NCI-H460 (cell line): ENCODE results near the gene CD164L2. TPM values are rescaled to one million over a fixed set of nuclear protein-coding genes. Genes with fewer than 3 reads are reported as not detected.

Experiments used
- DNase-seq: peaks from one replicate; pipeline ENCODE4 v3.0.0-alpha.2; 2016; ENCODE audit warnings: low read depth; ENCODE audit errors: extremely low read depth
- total RNA-seq: library from RNA; depleted of rRNA; stranded (reverse); fragments of >200 nt; shearing (Covaris generic); gene quantifications from 2 replicates; pipeline ENCODE4 v1.2.3, GENCODE V29; 2014

CD164L2 gene
- total RNA-seq, 1 experiment from 2014 or later: not detected

DNA sequence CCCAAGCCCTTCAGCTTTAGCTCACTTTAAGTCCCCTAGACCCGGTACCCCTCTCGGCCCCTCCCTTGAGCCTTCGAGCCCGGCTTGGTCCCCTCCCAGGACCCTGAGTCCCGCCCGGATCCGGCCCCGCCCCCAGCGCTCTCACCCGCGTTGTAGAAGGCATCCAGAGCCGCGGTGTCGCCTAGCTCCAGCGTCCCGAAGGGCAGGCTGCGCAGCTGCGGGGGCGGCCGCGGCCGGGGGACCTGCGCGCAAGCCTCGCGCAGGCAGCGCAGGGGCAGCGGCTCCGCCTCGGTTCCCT lies 17.1 kb downstream of the CD164L2 start:
- DNase-seq: peak; percentile 59

DNA sequence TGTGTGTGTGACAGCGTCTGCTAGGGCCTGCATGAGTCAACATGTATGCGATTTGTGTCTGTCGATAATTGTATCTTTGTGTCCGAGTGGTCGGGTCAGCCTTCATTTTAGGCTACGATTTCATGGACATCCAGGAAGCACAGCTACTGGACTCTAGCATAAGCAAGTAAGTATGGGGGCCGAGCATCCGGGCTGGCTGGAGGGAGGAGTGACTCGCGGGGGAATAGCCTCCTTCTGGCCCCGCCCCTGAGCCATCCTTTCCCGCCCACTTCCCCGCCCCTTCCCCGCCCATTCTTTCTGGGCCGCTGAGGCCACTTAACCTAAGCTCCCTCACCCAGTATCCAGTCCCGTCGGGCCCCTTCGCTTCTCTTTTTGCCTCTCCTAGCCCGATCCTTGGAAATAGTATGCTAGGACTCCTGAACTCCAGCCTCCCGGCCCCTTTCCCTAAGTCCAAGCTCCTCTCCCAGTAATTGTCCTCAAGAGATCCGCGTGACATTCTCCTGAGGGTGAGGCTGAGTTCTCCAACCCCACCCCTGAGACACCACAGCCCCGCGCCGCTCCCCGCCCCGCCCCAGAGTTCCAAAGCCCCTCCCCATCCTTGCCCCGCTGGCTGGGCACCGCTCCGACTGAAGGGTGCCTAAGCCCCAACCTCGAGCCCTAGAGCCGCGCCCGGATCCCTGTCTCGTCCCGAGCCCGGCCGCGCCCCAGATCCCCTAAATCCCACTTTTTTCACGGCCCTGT lies 17.6 kb downstream of the CD164L2 start:
- DNase-seq: peak; percentile 81

DNA sequence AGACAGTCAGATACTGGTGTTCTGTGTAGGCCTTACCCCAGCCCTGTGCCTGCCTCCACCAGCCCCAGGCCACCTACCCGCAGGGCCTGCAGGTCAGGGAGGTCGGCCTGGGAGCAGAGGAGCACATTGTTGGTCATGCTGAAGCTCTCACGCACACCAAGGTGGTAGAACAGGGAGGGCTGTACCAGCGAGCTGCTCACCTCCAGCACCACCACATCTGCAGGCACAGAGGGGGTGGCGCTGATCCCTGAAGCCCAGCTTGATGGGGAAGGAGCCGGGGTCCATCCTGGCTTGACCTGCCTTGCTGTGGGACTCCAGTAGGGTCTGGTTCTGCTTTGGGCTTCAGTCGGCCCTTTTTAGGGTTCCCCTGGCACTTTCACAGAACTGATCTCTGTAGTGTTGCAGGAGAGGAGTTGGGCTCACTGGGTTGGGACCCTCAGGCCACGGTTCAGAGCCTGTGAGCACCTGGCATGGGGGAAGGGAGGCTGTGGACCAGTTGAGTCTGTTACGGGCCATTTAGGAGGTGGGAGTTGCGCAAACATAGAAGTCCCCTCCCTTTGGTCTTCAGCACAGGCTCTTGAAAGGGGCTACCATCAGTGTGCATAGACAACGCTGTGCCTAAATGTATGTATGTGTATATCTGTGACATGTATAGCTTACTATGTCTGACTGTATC lies 18.3 kb downstream of the CD164L2 start:
- DNase-seq: no peak

DNA sequence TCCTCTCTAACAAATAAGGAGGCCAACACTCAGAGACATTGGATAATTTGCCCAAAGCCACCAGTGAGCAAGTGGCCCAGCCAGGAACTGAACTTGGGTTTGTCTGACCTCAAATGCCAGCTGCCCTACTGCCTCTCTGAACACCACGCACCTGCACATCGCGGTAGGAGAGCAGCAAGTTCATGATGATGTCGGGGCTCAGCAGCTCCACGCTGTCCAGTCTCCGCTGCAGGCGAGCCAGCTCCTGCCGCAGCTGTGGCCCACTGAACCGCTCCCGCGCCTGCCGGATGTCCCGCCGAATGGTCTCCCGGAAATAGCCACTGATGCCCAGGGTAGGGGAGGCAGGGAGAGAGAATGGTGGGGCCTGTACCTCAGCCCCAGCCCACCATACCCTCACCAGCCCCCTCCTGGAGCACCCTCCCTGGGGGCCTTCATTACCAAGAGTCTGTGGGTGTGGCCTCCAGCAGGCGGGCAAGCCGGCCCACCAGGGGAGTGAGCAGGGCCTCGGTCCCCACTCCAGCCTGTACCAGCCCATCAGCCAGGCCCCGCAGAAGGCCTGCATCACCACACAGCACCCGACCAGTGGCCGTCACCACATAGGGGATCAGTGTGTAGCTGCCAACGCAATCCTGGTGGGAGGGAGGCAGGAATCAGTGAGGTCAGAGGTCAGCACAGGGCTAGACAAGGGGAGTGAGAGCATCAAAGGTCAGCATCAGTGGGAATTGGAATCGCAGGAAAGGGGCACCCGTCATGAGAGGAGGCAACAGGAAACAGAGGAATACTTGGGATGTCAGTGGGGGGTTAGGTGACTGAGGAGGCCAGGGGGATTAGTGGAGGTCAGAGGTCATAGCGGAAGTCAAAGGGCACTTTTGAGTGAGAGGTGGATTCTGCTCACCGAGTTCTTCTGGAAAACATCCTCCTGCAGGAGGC lies 19.1 kb downstream of the CD164L2 start:
- DNase-seq: no peak

DNA sequence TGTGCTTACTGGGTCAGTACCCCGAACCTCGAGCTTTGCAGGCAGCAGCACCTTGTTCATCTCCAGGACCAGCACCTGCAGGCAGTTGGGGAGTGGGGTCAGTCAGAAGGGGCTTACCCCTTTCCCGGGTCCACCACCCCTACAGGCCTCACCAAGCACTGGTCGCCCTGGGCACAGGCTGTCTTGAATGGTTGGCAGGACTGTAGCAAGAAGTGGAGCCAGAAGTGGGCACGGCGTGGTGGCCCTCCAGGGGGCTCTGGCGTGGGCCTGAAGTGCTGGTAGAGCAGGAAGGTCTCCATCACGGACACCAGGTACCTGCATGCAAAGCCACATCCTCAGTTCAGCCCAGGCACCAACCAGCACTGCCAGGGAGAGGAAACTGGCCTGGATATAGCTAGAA lies 21.6 kb downstream of the CD164L2 start:
- no peak for DNase-seq

DNA sequence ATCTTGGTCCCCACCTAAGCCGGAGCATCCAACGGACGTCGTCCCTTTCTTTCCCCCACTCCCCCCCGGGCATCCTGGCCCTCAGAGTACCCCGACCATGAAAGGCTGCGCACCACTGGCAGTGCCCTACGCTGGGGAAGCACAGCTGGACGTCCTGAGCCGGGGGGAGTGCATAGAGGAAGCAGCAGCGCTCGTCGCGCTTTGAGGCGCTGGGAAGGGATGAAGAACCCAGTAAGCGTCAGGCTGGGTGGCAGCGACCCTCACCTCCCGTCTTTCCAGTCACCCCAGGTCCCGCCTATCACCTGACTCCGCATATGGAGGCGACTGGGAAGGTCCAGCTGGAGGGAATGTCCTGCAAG lies 22.1 kb downstream of the CD164L2 start:
- DNase-seq: no peak

DNA sequence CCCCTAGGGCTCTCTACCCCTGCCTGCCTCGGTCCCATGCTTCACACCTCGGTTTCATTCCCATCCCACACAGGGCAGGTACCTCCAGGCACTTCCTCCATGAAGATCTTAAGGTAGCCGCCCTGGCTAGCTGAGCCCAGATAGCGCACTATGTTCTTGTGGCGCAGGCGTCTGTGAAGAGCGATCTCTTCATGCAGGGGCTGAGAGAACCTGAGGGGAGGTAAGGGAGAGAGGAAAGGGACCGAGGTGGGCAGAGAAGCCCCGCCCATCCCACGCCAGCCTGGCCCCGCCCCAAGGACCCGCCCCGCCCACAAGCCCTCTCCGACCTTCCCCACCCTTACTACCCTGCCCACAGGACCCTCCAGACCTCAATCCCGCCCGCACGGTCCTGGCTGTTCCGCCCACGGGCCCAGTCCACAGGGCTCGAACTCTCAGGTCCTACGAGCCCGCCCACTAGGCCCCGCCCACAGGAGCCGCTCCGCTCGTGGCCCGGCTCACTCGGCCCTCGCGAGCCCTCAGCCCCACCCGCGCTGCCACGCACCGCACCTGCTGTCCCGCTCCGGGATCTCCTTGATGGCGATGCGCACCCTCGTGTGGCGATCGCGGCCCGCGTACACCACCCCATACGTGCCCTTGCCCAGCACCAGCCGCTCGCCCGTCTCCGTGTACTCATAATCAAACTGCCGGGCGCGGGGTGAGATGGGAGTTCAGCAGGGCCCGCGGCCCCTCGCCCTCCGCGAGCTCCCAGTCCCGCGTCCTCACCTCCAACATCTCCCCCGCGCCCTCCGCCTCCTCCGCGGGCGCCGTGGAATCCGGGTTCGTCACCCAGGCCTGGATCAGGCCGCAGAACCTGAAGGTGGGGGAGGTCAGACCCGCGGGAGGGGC lies 22.7 kb downstream of the CD164L2 start:
- no peak for DNase-seq

DNA sequence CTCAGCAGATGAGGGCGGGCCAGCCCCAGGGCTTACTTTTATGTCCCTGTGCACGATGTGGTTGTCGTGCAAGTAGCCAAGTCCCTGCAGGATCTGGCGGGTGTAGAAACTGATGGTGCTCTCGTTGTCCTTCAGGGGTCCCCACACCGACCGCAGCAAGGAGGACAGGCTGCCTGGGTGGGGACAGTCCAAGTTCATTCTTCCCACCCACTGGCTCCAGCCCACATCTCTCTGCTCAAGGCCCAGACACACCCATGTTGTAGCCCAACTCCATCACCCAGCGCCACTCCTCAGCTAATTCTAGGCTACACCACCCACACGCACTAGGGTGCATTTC lies 23.3 kb downstream of the CD164L2 start:
- DNase-seq: no peak

DNA sequence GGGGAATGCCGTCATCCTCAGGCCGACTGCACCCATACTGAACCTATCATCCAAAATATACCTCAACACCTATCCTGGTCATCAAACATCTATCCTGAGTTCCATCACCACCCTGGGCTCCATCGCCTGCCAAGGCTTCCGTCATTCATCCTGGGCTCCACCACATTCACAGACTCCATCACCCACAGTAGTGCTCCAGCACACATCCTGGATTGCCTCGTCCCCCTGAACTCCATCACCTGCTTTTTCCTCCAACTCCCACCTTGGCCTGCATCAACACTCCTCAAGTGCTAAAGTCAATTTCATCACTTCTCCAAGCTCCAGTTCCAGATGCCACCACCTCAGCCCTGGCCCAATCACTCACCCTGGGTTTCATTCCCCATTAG lies 24.2 kb downstream of the CD164L2 start:
- no peak for DNase-seq

DNA sequence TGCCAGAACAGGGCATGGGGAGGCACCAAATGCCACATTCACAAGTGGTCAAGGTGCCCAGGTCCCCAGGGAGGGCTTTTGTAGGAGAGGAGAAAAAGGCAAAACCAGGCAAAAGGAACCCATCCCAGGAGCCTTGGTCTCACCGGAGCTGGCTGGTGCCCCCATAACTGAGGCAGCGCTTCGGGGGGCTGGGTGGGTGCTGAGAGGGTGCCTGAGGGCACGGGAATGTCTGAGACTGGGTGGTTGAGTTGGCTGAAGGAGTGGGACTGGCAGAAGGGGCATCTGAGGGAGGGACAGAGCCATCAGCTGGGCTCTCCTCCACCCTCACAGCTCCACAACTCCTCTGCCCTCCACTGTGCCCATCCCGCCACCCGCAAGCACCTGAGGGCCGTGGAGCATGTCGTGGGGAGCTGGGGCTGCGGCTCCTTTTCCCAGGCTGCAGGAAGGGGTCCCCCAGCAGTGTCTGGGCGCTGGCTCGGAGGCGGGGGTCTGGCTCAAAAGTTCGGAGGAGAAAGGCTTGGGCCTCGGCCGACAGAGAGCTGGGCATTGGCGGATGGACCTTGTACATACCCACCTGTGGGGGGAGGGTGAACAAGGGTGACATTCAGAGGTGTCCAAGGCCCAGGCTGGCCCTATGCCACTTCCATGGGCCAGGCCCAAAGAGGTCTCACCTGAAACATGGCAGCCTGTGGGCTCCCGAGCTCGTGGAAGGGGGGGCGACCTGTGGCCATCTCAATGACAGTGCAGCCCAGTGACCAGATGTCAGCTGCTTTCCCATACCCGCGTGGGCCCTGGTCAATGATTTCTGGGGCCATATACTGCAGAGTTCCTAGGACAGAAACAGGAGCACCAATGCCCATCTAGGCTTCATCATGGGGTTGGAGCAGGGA lies 24.9 kb downstream of the CD164L2 start:
- no peak for DNase-seq

DNA sequence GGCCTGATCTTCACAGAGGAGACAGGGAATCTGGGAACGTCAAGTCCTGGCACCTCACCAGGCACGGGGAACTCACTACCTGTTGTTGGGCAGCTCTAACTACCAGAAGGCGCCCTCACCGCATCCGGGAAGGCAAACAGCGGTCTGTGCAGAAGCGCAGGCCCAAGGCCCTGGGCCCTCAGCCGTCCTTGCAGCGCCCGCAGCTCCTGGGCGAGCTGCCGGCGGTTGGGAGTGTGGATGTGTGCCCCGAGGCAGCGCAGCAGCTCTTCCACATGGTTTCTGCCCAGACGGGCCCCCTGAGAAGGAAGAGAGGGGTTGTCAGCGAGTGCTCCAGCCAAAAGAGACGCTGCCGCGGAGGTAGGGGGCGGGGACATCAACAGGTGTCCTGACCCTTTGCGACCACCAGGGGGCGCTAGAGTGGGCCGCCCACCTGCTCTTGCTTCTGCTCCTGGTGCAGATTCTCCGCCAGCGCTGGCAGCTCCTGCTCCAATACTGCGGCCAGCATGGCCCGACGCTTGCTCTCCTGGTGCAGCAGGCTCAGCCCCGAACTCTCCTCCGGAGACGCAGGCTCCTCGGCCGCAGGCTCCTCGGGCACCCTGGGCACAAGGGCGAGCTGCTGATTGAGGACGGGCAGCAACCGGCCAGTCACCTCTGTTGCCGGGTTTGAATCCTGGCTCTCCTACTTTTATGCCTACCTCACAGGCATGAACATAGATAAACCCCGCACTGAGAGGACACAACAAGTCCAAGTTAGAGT lies 25.7 kb downstream of the CD164L2 start:
- no peak for DNase-seq

DNA sequence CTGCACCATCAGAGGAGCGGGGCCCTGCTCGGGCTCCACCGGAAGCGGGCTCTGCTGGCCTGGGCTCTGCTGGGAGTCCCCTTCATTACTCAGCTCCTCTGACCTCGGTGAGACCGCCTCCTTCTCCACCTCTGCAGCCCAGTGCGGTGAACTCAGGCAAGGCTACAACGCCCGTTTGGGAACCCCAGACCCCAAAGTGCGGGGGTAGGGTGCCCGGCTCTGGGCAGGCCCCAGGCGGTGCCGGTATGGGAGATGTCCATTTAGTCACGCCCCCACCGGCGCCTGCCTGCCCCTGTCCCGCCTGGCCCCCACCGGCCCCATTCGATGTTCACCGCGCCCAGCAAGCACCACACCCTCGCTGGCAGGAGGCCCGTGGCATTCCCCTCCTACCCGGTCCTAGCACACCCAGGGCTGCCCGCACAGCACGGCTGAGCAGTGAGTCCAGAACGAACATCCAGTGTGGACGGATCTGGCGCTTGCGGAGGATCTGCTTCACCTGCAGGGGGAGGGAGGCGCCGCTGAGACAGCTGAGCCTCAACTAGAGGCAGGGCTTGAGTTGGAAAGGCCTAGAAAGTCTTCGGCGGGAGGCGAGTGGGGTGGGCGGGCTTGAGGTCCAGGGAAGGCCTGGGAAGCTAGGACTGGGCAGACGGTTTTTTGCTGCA lies 26.4 kb downstream of the CD164L2 start:
- no peak for DNase-seq

DNA sequence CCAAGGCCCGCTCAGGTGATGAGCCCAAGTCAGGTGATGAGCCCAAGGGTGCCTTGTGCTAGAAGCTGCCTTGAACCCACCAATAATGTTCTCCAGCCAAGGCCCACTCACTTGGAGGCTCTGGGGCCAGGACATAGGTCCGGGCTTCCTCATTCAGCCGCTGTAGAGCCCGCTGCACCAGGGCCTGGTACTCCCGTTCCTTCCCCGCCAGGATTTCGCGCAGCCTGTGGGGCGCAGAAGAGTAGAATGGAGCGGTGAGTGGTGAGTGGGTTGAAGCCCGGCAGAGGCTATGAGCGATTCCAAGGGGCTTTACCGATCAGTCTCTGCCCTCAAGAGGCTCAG lies 26.9 kb downstream of the CD164L2 start:
- no peak for DNase-seq

DNA sequence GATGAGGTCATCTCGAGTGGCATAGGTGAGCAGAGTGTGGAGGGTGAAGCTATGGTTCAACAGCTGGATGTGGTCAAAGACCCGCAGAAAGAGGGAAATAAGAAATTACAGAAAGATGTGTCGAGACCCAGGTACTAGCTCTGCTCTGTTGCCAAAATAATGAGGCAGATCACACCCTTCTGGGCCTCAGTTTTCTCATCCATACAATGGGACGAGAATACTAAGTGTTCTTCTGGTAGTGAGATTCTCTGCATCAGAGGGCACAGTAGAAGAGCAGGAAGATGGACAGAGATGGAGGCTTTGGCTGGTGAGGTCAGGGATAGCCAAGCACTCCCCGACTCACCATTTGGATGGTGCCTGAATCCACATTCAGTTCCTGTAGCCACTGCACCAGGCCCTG lies 27.4 kb downstream of the CD164L2 start:
- no peak for DNase-seq

DNA sequence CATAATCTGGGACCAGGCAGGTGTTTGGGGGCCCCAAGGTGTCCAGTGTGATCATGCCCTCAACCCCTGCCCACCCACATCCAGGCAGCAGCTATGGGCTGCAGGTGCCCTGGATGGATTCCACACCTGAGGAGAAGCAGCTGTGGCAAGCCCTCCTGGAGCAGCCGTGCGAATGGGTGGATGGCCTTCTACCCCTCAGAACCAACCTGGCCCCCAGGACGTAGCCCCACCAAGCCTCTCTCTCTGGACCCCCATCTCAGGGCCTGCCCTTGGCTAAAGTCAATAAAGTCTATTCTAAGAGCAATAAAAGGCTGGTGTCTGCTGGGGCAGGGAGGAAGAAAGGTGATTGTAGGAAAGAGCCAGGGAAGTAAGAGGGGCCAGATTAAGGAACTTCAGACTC lies 29.5 kb downstream of the CD164L2 start:
- no peak for DNase-seq

DNA sequence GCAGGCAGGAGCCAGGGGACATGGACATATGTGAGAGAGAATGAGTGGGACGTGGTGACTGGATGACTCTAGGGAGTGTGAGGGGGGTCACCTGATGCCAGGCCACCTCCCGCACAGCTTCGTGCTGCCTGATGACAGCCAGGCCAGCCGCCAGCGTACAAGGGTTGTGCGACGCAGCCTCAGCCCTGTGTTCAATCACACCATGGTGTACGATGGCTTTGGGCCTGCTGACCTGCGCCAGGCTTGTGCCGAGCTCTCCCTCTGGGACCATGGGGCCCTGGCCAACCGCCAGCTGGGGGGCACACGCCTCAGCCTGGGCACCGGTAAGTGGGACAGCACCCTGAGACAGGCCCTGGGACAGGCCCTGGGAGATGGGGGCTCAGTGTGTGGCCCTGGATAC lies 30.0 kb downstream of the CD164L2 start:
- DNase-seq: no peak

DNA sequence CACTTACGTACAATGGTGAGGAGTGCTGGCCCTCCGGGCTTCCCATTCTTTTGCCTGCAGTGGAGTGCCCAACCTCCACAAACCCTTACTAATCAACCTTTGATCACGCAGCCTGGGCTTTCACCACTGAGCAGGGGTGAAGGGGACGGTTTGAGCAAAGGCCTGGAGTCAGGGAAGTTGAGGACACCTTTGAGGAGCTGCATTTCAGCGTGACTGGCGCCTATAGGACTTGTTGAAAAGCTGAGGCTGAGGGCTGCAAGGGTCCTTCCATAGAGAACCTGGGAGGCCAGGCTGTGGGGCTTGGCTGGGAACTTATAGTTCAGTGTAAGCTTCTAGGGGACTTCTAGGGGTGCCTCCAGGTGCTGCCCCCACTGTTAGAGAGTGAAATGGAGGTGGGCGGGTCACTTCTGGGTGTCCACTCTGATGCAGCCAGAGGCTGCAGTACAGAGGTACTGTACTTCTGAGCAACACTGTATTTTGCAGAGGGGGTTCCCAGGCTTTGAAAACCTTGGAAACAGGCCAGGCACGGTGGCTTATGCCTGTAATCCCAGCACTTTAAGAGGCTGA lies 31.5 kb downstream of the CD164L2 start:
- no peak for DNase-seq
